Suprapubic skin (tissue), 4 donors: Measurements from ENCODE around the gene C1orf174. TPM values are rescaled to one million over a fixed set of nuclear protein-coding genes. Genes with fewer than 3 reads are reported as not detected.

Experiments used
- DNase-seq, 2 donors: peaks; one replicate each; pipeline ENCODE4 v3.0.0-alpha.2; 2019; ENCODE audit warnings: low spot score in 2 of 2
- H3K27ac ChIP-seq: fragments of 200-600 bp; sonication (generic); one replicate; pipeline ENCODE4 v1.5.1; 2019
- H3K27me3 ChIP-seq: fragments of 200-600 bp; sonication (generic); one replicate; pipeline ENCODE4 v1.5.1; 2019
- H3K36me3 ChIP-seq: fragments of 200-600 bp; sonication (generic); one replicate; pipeline ENCODE4 v1.5.1; 2019
- H3K4me1 ChIP-seq: fragments of 200-600 bp; sonication (generic); one replicate; pipeline ENCODE4 v1.5.1; 2019
- H3K4me3 ChIP-seq: fragments of 200-600 bp; sonication (generic); one replicate; pipeline ENCODE4 v1.5.1; 2019; ENCODE audit warnings: mild to moderate bottlenecking
- H3K9me3 ChIP-seq: fragments of 200-600 bp; sonication (generic); one replicate; pipeline ENCODE4 v1.5.1; 2019
- CTCF ChIP-seq, 2 donors: fragments of 200-600 bp in 1 of 2; fragments of 450-650 bp in 1 of 2; sonication (generic) in 1 of 2; IDR thresholded peaks; one replicate each; pipeline ENCODE4 v1.5.1; 2016 to 2019; ENCODE audit warnings: antibody characterized with exemption in 2 of 2, mild to moderate bottlenecking in 1 of 2, moderate library complexity in 1 of 2
- EP300 ChIP-seq: sonication (generic); formaldehyde crosslinking; IDR thresholded peaks from one replicate; pipeline ENCODE4 v1.6.1; 2017; ENCODE audit warnings: antibody characterized with exemption
- POLR2A ChIP-seq, 2 donors: fragments of 450-650 bp; IDR thresholded peaks; one replicate each; pipeline ENCODE4 v1.6.1; 2017; ENCODE audit warnings: antibody characterized with exemption in 2 of 2, mild to moderate bottlenecking in 2 of 2, moderate library complexity in 2 of 2
- POLR2AphosphoS5 ChIP-seq, 3 donors: sonication (generic); formaldehyde crosslinking; IDR thresholded peaks; one replicate each; pipeline ENCODE4 v1.6.1; 2017; ENCODE audit warnings: antibody characterized with exemption in 3 of 3
- WGBS: methylation state at CpG from one replicate; pipeline ENCODE4 v1.1.5; 2018; 5-methylcytosine and 5-hydroxymethylcytosine counted together
- total RNA-seq, 4 donors: library from RNA; depleted of rRNA; stranded (reverse); fragments of >200 nt; gene quantifications; one replicate each; pipeline ENCODE4 v1.1.0, GENCODE V29; 2016

Gene C1orf174
- total RNA-seq, 4 donors from 2014 or later = 16.0 to 25.3 (median 19.7) TPM

GRCh38 chr1:3856923-3857790, 42.9 kb downstream of the C1orf174 start, which contains the start of the genes CEP104 and DFFB:
CEP104 (minus strand) TSS chr1:3857211; CDS start chr1:3852407, 4,804 bp downstream.
DFFB (plus strand) TSS chr1:3857476; CDS start chr1:3857604, 128 bp downstream.
- H3K9me3 ChIP-seq = no peaks in the 10 kb centered on the region
- peaks cover under 1% of the 10 kb centered on the region for H3K36me3 ChIP-seq
- H3K4me3 ChIP-seq = peak within 1 kb of the TSS; percentile 75
- peak; percentile 93 for DNase-seq
- TF ChIP-seq EP300 = no peak
- TF ChIP-seq CTCF (IDR thresholded peaks at IDR 0.05) = peak in 1 of 2 donors; percentile 36
- peak in 1 of 2 donors; percentile 22 for TF ChIP-seq POLR2A (IDR thresholded peaks at IDR 0.05)
- TF ChIP-seq POLR2AphosphoS5 (IDR thresholded peaks at IDR 0.05) = peak in 2 of 3 donors; percentile 32 to 55
- WGBS = 1% methylated on average over 13 of the region's 73 CpGs
- peaks cover 26% of the 10 kb centered on the region for H3K4me1 ChIP-seq
- no peaks in the 10 kb centered on the region for H3K27me3 ChIP-seq
- peak within 1 kb of the TSS; percentile 88 for H3K27ac ChIP-seq

- no peak overlapping the region for H3K27ac ChIP-seq
- TF ChIP-seq CTCF (IDR thresholded peaks at IDR 0.05) = no peak
- no peak for TF ChIP-seq POLR2AphosphoS5 (IDR thresholded peaks at IDR 0.05)
- no peak for TF ChIP-seq EP300
- TF ChIP-seq POLR2A (IDR thresholded peaks at IDR 0.05) = no peak
- 77% methylated on average over 15 of the region's 15 CpGs for WGBS
- no peaks in the 10 kb centered on the region for H3K27me3 ChIP-seq
- H3K4me1 ChIP-seq = peaks cover 15% of the 10 kb centered on the region
- peaks cover 32% of the 10 kb centered on the region for H3K36me3 ChIP-seq
- no peak for DNase-seq
- no peaks in the 10 kb centered on the region for H3K9me3 ChIP-seq
- H3K4me3 ChIP-seq = no peak overlapping the region
These were observed 47.2 kb downstream of the C1orf174 start for GRCh38 chr1:3852711-3853485.

GRCh38 chr1:3852091-3852490, 48.0 kb downstream of the C1orf174 start:
- no peak for DNase-seq
- no peak overlapping the region for H3K4me3 ChIP-seq
- TF ChIP-seq POLR2AphosphoS5 (IDR thresholded peaks at IDR 0.05) (no peak), EP300 (no peak), POLR2A (IDR thresholded peaks at IDR 0.05) (no peak), CTCF (IDR thresholded peaks at IDR 0.05) (no peak)
- 84% methylated on average over 12 of the region's 12 CpGs for WGBS
- no peaks in the 10 kb centered on the region for H3K9me3 ChIP-seq
- no peaks in the 10 kb centered on the region for H3K27me3 ChIP-seq
- H3K36me3 ChIP-seq = peaks cover 35% of the 10 kb centered on the region
- H3K27ac ChIP-seq = no peak overlapping the region
- peaks cover 10% of the 10 kb centered on the region for H3K4me1 ChIP-seq

GRCh38 chr1:3851292-3851691, 48.8 kb downstream of the C1orf174 start:
- Histone ChIP-seq H3K4me1 (peaks cover 9% of the 10 kb centered on the region), H3K27ac (no peak overlapping the region), H3K36me3 (peaks cover 42% of the 10 kb centered on the region), H3K27me3 (no peaks in the 10 kb centered on the region), H3K4me3 (no peak overlapping the region), H3K9me3 (no peaks in the 10 kb centered on the region)
- TF ChIP-seq POLR2AphosphoS5 (IDR thresholded peaks at IDR 0.05) (no peak), POLR2A (IDR thresholded peaks at IDR 0.05) (no peak), EP300 (no peak)
- WGBS = 93% methylated on average over 6 of the region's 6 CpGs
- no peak for DNase-seq

GRCh38 chr1:3850857-3851256, 49.2 kb downstream of the C1orf174 start:
- no peak overlapping the region for H3K27ac ChIP-seq
- 84% methylated on average over 12 of the region's 12 CpGs for WGBS
- peaks cover 4% of the 10 kb centered on the region for H3K4me1 ChIP-seq
- no peaks in the 10 kb centered on the region for H3K9me3 ChIP-seq
- no peak for DNase-seq
- H3K4me3 ChIP-seq = no peak overlapping the region
- H3K36me3 ChIP-seq = peaks cover 42% of the 10 kb centered on the region
- no peaks in the 10 kb centered on the region for H3K27me3 ChIP-seq
- TF ChIP-seq POLR2A (IDR thresholded peaks at IDR 0.05) = no peak
- TF ChIP-seq EP300 = no peak
- TF ChIP-seq POLR2AphosphoS5 (IDR thresholded peaks at IDR 0.05) = no peak
- TF ChIP-seq CTCF (IDR thresholded peaks at IDR 0.05) = no peak
